ENCODE results near the gene VMO1. TPM values are rescaled to one million over a fixed set of nuclear protein-coding genes. Genes with fewer than 3 reads are reported as not detected.

VMO1 gene, protein sequence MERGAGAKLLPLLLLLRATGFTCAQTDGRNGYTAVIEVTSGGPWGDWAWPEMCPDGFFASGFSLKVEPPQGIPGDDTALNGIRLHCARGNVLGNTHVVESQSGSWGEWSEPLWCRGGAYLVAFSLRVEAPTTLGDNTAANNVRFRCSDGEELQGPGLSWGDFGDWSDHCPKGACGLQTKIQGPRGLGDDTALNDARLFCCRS
- total RNA-seq, result 1.1 and 1.2 TPM in 2 replicates

DNA sequence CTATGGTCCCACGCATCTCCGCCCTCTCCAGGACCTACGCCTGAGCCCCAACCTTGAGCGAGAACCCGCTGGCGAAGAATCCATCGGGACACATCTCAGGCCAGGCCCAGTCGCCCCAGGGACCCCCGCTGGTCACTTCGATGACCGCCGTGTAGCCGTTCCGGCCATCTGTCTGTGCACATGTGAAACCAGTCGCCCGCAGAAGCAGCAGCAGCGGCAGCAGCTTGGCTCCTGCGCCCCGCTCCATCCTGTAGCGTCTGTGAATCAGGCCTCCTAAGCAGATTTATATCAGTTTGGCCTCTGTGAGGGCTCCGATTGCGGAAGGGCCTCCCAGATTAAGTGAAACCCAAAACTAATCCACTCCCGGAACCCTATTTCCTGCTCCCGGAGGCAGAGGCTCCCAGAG, at the start of gene VMO1:
Gene VMO1 (minus strand): TSS at position 259 of the 406 bp plus-strand sequence. CDS start 12 bp downstream, at position 247.

GRCh38 chr17:4833178-4833940, 47.2 kb upstream of the VMO1 start, which contains the start of gene MINK1:
Gene MINK1 (plus strand): TSS chr17:4833340. CDS start chr17:4833584, 244 bp downstream.

GRCh38 chr17:4806777-4807604, 20.8 kb upstream of the VMO1 start, which contains the start of gene PLD2:
Gene PLD2 (plus strand): TSS chr17:4807152. CDS start chr17:4807773, 621 bp downstream.

GRCh38 chr17:4802228-4802627, 16.1 kb upstream of the VMO1 start, which contains the start of gene C17orf114:
Gene C17orf114 (minus strand): TSS chr17:4802328.

GRCh38 chr17:4788807-4789700, 2.9 kb upstream of the VMO1 start, which contains the start of gene GLTPD2:
Gene GLTPD2 (plus strand): TSS chr17:4788964. CDS start chr17:4789012, 48 bp downstream.

GRCh38 chr17:4771519-4772234, 14.5 kb downstream of the VMO1 start, which contains the start of gene TM4SF5:
Gene TM4SF5 (plus strand): TSS chr17:4771886. CDS start chr17:4771923, 37 bp downstream.

DNA sequence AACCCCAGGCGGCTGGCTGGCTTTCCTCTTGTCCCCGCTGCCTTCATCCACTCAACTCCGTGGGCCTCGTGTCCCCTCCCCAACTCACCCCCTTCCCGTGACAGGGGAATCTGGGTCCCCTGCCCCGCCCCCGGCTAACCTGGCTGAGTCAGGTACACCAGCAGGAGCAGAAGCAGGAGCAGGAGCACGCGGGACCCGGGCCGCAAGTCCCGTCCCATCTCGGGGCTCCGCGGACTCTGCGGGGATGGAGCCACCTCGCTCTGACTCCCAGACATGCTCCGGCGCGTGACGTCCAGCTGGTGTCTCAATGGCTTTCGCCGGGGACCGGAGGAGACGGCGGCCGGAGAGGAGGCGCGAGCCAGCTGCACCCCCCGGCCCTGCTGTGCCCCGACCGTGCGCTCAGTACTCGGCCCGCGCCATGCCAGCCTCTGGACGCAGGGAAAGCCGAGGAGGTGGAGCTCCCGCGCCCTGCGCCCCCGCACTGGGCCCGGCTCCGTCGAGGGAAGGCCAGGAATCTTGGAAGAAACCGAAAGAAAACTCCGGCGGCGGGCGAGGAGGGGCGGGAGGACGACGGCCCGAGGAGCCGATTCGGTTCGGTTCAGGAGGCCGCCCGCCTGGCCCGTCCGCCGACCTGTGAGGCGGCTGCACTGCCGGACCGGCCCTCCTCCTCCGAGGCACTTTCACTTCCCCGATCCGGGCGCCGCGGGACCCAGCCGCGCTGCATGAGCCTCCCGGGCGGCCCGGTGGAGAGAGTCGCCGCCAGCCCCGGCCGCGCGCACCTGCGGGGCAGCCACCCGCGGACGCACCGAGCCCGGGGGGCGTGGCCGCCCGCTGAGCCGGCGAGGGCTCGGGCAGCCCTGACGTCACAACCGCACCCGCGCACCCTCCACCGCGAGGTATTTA, 46.8 kb downstream of the VMO1 start, which contains the start of the genes CXCL16 and ZMYND15:
Gene CXCL16 (minus strand): TSS at position 807 of the 903 bp plus-strand sequence. CDS start 589 bp downstream, at position 218.
Gene ZMYND15 (plus strand): TSS at position 712 of the 903 bp plus-strand sequence. CDS start 716 bp downstream, outside the sequence.

Other genes starting within 250 kb of the VMO1 start
- gene MYBBP1A, start 231.0 kb downstream of the VMO1 start, total RNA-seq, result 21.9 and 32.3 TPM in 2 replicates
- gene GGT6, start 225.8 kb downstream of the VMO1 start, total RNA-seq, result under 0.01 TPM in 1 of 2 replicates, not detected in the other
- 0.47 and 10.1 TPM in 2 replicates for gene SMTNL2, start 201.8 kb downstream of the VMO1 start, total RNA-seq
- gene ALOX15, start 144.7 kb downstream of the VMO1 start, total RNA-seq, result 0.17 TPM in 1 of 2 replicates, not detected in the other
- 11.3 and 13.7 TPM in 2 replicates for gene PELP1, start 82.2 kb downstream of the VMO1 start, total RNA-seq
- 2.4 and 2.5 TPM in 2 replicates for gene ARRB2, start 75.7 kb downstream of the VMO1 start, total RNA-seq
- 11.3 and 18.5 TPM in 2 replicates for gene MED11, start 54.9 kb downstream of the VMO1 start, total RNA-seq
- gene ZMYND15, start 46.5 kb downstream of the VMO1 start, total RNA-seq, result 0.09 TPM in 1 of 2 replicates, not detected in the other
- 0.63 and 1.6 TPM in 2 replicates for gene CXCL16, start 46.4 kb downstream of the VMO1 start, total RNA-seq
- not detected in 2 replicates for gene TM4SF5, start 14.5 kb downstream of the VMO1 start, total RNA-seq
- gene GLTPD2, start 2.6 kb upstream of the VMO1 start, total RNA-seq, result not detected in 2 replicates
- 134 and 196 TPM in 2 replicates for gene PSMB6, start 9.8 kb upstream of the VMO1 start, total RNA-seq
- 19.9 and 20.4 TPM in 2 replicates for gene PLD2, start 20.8 kb upstream of the VMO1 start, total RNA-seq
- 25.7 and 31.9 TPM in 2 replicates for gene MINK1, start 47.0 kb upstream of the VMO1 start, total RNA-seq
- gene C17orf107, start 113.2 kb upstream of the VMO1 start, total RNA-seq, result 3.2 and 3.5 TPM in 2 replicates
- 0.47 and 1.2 TPM in 2 replicates for gene CHRNE, start 116.7 kb upstream of the VMO1 start, total RNA-seq
- gene GP1BA, start 145.9 kb upstream of the VMO1 start, total RNA-seq, result not detected in 2 replicates
- 46.7 and 67.4 TPM in 2 replicates for gene SLC25A11, start 153.7 kb upstream of the VMO1 start, total RNA-seq
- gene RNF167, start 153.9 kb upstream of the VMO1 start, total RNA-seq, result 13.3 and 16.9 TPM in 2 replicates
- gene PFN1, start 162.2 kb upstream of the VMO1 start, total RNA-seq, result 419 and 524 TPM in 2 replicates
- gene ENO3, start 164.8 kb upstream of the VMO1 start, total RNA-seq, result 2.2 TPM in 2 replicates
- gene SPAG7, start 181.5 kb upstream of the VMO1 start, total RNA-seq, result 51.7 and 58.0 TPM in 2 replicates
- 4.5 and 5.4 TPM in 2 replicates for gene CAMTA2, start 201.3 kb upstream of the VMO1 start, total RNA-seq
- 0.09 and 0.32 TPM in 2 replicates for gene INCA1, start 211.2 kb upstream of the VMO1 start, total RNA-seq
- 70.3 and 76.3 TPM in 2 replicates for gene KIF1C, start 211.6 kb upstream of the VMO1 start, total RNA-seq
- gene SLC52A1, start 249.1 kb upstream of the VMO1 start, total RNA-seq, result 0.32 TPM in 1 of 2 replicates, not detected in the other